Muscle layer of duodenum (tissue), 2 donors: ENCODE results near the gene SLC6A7.
A peak's percentile ranks its signal among the peaks of the same experiment; 100 is the strongest.

ENCODE experiments used
- H3K27ac ChIP-seq: one replicate; pipeline ENCODE4 v1.7.0; 2013; ENCODE audit warnings: mild to moderate bottlenecking, low read length
- H3K27me3 ChIP-seq: one replicate; pipeline ENCODE4 v1.7.0; 2013; ENCODE audit warnings: low read depth, mild to moderate bottlenecking, control low read depth, low read length
- H3K36me3 ChIP-seq, 2 donors: one replicate each; pipeline ENCODE4 v1.7.0; 2013; ENCODE audit warnings: low read length in 2 of 2, control low read depth in 1 of 2, mild to moderate bottlenecking in 1 of 2; ENCODE audit not compliant: insufficient read depth in 2 of 2, control insufficient read depth in 1 of 2
- H3K4me1 ChIP-seq, 2 donors: one replicate each; pipeline ENCODE4 v1.7.0; 2013; ENCODE audit warnings: low read length in 2 of 2, mild to moderate bottlenecking in 2 of 2, control low read depth in 1 of 2, moderate library complexity in 1 of 2; ENCODE audit not compliant: insufficient read depth in 2 of 2, control insufficient read depth in 1 of 2
- H3K4me3 ChIP-seq, 2 donors: one replicate each; pipeline ENCODE4 v1.7.0; 2013; ENCODE audit warnings: low read length in 2 of 2, low read depth in 1 of 2, mild to moderate bottlenecking in 1 of 2
- H3K9me3 ChIP-seq, 2 donors: one replicate each; pipeline ENCODE4 v1.7.0; 2013; ENCODE audit warnings: low read length in 2 of 2, control low read depth in 1 of 2, mild to moderate bottlenecking in 1 of 2; ENCODE audit not compliant: control insufficient read depth in 1 of 2
- donor health status: healthy.

The SLC6A7 gene

GRCh38 chr5:150176745-150177477, 13.0 kb upstream of the SLC6A7 start:
- Histone ChIP-seq H3K9me3 (no peaks in the 10 kb centered on the region), H3K36me3 (no peaks in the 10 kb centered on the region), H3K4me3 (no peak overlapping the region), H3K27me3 (no peaks in the 10 kb centered on the region), H3K4me1 (peaks cover 6 to 12% of the 10 kb centered on the region in 2 donors), H3K27ac (no peak overlapping the region)

DNA sequence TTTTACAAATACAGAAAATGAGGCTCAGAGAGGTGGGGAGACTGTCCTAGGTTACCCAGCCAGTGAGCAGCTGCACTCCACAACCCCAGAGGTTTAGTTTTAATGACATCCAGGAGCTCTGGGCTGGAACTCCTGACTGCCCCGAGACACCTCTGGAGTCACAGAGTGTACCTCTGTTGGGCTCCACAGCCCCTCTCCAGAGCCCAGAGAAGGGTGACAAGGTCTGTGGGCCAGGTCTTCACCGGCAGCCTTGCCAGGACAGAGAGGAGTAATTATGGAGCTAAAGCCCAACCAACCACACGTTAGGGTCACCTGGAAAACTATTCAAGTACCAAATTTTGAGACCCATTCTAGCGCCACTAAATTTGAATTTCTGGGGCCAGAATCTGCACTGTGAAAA, 12.1 kb upstream of the SLC6A7 start:
- Histone ChIP-seq H3K36me3 (no peaks in the 10 kb centered on the region), H3K27ac (no peak overlapping the region), H3K4me3 (no peak overlapping the region), H3K9me3 (no peaks in the 10 kb centered on the region), H3K4me1 (peaks cover 6 to 12% of the 10 kb centered on the region in 2 donors), H3K27me3 (no peaks in the 10 kb centered on the region)

GRCh38 chr5:150178262-150178661, 11.6 kb upstream of the SLC6A7 start:
- Histone ChIP-seq H3K27me3 (no peaks in the 10 kb centered on the region), H3K4me1 (peaks cover 6 to 12% of the 10 kb centered on the region in 2 donors), H3K36me3 (no peaks in the 10 kb centered on the region)

DNA sequence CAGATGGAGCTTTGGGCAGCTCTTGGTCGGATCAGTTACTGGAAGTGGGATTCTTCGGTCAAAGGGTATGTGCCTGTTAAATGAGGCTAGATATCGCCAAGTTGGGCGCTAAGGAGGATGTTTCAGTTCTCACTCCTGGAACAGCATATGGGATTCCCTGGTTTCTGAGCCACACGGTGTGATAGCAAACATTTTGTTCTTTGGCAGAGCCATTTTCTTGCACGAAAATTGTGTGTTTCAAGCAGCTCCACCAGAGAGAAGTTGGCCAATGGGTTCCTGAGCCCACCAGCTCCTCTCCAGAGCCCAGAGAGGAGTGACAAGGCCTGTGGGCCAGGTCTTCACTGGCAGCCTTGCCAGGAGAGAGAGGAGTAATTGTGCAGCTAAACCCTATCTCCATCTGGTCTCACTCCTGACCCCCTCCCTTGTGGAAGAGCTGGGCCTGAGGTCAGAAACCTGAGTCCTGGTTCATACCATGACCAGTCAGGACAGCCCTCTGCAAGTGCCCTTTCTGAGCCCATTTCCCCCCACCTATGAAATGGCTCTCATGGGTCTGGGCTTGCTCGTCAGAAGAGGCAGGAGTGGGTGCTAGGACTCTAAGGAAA, 10.7 kb upstream of the SLC6A7 start:
- Histone ChIP-seq H3K4me1 (peaks cover 6 to 12% of the 10 kb centered on the region in 2 donors), H3K27ac (no peak overlapping the region), H3K27me3 (no peaks in the 10 kb centered on the region), H3K9me3 (no peaks in the 10 kb centered on the region), H3K36me3 (no peaks in the 10 kb centered on the region), H3K4me3 (no peak overlapping the region)

More at GRCh38 chr5:150178262-150178661, 11.6 kb upstream of the SLC6A7 start:
- Histone ChIP-seq H3K9me3 (no peaks in the 10 kb centered on the region), H3K27ac (no peak overlapping the region), H3K4me3 (no peak overlapping the region)

GRCh38 chr5:150180241-150181026, 9.4 kb upstream of the SLC6A7 start:
- H3K27ac ChIP-seq: peak overlapping the region; percentile 42
- no peak overlapping the region for H3K4me3 ChIP-seq
- H3K4me1 ChIP-seq: peaks cover 6 to 12% of the 10 kb centered on the region in 2 donors
- no peaks in the 10 kb centered on the region for H3K27me3 ChIP-seq
- H3K36me3 ChIP-seq: no peaks in the 10 kb centered on the region
- no peaks in the 10 kb centered on the region for H3K9me3 ChIP-seq

DNA sequence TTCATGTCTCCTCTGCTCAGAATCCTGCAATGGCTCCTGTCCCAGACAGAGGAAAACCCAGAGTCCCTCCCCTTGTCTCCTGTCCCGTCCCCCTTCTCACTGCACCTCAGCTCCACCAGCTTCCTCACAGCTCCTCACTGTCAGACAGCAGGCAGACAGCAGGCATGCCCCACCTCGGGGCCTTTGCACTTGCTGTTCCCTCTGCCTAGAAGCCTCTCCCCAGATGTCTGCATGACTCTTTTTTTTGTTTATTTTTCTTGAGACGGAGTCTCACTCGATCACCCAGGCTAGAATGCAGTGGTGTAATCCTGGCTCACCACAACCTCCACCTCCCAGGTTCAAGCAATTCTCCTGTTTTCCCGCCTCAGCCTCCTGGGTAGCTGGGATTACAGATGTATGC, 8.8 kb upstream of the SLC6A7 start:
- no peak overlapping the region for H3K4me3 ChIP-seq
- no peaks in the 10 kb centered on the region for H3K27me3 ChIP-seq
- peak overlapping the region; percentile 42 for H3K27ac ChIP-seq
- no peaks in the 10 kb centered on the region for H3K9me3 ChIP-seq
- no peaks in the 10 kb centered on the region for H3K36me3 ChIP-seq
- H3K4me1 ChIP-seq: peaks cover 6 to 12% of the 10 kb centered on the region in 2 donors

DNA sequence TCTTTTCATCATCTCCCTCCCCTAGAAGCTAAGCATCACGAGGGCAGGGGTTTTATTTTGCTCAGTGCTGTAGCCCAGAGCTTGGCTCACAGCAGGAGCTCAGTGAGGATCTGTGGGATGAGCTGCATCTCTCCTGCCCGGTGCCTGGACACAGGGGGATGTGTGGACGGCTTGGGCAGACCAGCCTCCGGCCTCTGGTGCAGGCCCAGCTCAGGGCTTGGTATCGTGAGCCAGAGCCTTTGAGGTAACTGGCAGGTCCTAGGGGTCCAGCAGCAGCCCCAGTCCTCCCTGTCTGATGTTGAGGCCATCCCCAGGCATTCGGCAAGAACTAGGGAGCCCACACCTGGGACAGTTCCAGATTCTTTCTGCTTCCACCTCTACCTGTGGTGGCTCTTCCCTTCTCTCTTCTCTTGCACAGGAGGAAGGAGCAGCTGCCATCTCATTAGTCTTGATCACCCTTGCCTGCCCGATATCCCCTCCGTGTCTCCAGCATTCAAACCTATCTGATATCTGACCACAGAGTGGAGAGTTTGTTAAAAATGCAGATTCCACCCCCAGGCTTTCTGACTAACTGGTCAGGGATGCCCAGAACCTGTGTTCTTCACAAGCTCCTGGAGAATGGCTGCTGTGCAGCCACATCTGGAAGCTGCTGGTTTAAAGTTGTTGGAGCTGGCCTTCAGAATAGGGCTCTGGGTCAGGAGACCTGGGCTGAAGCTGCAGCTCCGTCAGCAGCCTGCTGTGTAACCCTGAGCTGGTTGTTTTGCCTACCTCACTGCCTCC, 7.9 kb upstream of the SLC6A7 start:
- no peaks in the 10 kb centered on the region for H3K36me3 ChIP-seq
- H3K27ac ChIP-seq: no peak overlapping the region
- peaks cover 6 to 12% of the 10 kb centered on the region in 2 donors for H3K4me1 ChIP-seq
- no peaks in the 10 kb centered on the region for H3K9me3 ChIP-seq
- no peak overlapping the region for H3K4me3 ChIP-seq
- H3K27me3 ChIP-seq: no peaks in the 10 kb centered on the region

DNA sequence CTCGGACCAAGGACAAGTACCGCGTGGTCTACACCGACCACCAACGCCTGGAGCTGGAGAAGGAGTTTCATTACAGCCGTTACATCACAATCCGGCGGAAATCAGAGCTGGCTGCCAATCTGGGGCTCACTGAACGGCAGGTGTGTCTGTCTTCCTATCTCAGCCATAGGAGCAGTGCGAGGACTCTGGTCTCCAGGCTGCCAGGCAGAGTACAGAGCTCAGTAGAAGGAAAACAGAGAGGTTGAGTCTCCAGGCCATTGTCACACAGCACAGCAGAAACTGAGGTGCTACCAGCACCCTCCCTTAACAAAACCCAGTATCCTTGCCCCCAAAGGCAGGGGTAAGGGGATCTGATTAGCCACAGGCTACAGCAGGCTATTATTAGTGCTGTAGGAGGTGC, 7.1 kb upstream of the SLC6A7 start:
- H3K27ac ChIP-seq: no peak overlapping the region
- no peaks in the 10 kb centered on the region for H3K36me3 ChIP-seq
- H3K9me3 ChIP-seq: no peaks in the 10 kb centered on the region
- H3K4me1 ChIP-seq: peaks cover 6 to 12% of the 10 kb centered on the region in 2 donors
- no peaks in the 10 kb centered on the region for H3K27me3 ChIP-seq
- H3K4me3 ChIP-seq: no peak overlapping the region

- Histone ChIP-seq H3K27ac (no peak overlapping the region), H3K36me3 (no peaks in the 10 kb centered on the region), H3K4me3 (no peak overlapping the region), H3K9me3 (no peaks in the 10 kb centered on the region), H3K27me3 (no peaks in the 10 kb centered on the region), H3K4me1 (peaks cover 6 to 12% of the 10 kb centered on the region in 2 donors)
These were observed 6.4 kb upstream of the SLC6A7 start for GRCh38 chr5:150183436-150183835.

- Histone ChIP-seq H3K4me1 (peaks cover 6 to 12% of the 10 kb centered on the region in 2 donors), H3K4me3 (no peak overlapping the region), H3K27ac (peak overlapping the region; percentile 76), H3K27me3 (no peaks in the 10 kb centered on the region), H3K36me3 (no peaks in the 10 kb centered on the region), H3K9me3 (no peaks in the 10 kb centered on the region)
These were observed 5.9 kb upstream of the SLC6A7 start for GRCh38 chr5:150184006-150184405.
